GM19240 (cell line): ENCODE data around the gene GPR55.

Experiments
- DNase-seq: peaks from one replicate; pipeline ENCODE4 v3.0.0; 2011; ENCODE audit warnings: low spot score; ENCODE audit not compliant: insufficient read length

The GPR55 gene

DNA sequence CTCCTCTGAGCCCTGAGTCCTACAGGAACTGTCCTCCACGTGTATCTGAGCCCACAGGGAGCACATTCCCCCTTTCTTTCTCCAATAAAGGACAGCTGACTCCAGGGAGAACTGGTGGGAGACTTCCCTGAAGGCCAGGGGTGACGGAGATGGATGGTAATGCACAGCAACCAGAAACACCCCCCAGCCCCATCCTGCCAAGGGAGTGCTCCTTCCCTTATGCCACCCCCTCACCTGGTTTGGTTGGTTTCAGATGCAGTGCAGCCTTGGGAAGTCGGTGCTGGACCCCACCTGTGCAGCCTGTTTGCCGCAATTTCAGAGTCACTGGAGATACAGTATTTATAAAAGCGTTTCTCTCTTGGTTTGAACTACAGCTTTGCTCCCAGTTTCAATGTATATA, 24.0 kb downstream of the GPR55 start:
- no peak for DNase-seq

DNA sequence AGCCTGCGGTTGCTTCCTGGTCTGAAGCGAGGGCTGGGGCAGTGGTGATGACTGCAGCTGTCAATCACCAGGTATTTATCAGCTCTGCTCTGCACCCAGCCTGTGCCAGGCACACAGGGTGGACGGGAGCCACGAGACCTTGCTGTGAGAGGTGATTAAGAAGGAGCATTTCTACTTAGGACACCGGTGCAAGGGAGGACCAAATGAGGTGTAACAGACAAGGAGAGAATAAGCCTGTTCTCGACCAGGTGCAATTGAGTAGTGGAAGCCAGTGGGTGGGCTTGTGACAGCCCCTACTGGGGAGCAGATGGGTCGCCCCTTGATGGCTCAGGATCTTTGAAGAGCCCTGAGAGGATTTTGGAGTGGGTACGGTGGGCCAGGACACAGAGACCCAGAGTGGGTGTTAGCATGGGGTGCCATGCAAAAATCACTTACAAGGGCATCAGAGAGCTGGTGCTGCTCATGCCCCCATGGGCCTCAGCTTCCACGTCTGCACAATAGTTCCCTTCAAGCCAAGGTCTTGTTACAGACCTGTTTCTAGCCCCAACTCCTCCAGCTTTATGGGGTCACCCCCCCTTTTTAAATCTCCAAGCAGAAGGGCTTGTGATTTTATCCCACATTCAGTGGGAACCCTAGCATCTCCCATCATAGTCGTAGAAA, 24.6 kb downstream of the GPR55 start:
- DNase-seq: no peak

DNA sequence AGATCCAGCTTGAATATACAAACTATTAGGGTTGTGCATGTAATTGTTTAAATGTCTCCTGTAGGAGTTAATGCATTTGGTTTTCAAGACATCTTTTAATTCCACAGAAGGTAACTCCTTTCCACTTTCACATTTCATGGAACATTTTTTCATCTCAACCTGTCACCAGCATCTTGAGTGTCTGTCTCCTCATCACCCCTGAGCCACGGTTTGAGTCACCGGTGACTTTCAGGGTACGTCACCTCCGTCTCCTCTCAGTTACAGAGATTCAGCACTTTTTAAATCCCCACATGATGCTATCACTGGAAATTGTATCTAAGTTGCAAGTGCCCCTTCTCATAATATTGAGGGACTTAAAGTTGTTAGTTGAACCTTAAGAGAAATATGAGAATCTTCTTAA, 25.3 kb downstream of the GPR55 start:
- DNase-seq: no peak

- no peak for DNase-seq
Observed at GRCh38 chr2:230899287-230899686, 25.8 kb downstream of the GPR55 start.

DNA sequence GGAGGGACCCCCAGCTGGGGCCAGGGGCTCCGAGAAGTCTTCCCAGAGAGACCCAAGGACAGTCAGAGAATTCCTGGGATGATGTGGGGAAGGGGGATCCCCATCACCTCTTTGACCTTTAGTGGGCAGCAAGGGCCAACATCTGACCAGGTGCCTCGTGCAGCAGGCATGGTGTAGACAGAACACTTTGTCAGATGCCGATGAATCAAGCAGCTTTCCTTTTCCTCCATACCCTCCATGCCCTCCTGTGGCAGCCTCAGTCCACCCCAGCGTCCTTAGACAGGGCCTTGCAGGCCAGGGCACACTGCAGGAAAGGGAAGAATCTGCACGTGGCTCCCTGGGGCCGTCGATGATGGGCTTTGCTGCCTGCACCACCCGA, 26.3 kb downstream of the GPR55 start:
- no peak for DNase-seq

DNA sequence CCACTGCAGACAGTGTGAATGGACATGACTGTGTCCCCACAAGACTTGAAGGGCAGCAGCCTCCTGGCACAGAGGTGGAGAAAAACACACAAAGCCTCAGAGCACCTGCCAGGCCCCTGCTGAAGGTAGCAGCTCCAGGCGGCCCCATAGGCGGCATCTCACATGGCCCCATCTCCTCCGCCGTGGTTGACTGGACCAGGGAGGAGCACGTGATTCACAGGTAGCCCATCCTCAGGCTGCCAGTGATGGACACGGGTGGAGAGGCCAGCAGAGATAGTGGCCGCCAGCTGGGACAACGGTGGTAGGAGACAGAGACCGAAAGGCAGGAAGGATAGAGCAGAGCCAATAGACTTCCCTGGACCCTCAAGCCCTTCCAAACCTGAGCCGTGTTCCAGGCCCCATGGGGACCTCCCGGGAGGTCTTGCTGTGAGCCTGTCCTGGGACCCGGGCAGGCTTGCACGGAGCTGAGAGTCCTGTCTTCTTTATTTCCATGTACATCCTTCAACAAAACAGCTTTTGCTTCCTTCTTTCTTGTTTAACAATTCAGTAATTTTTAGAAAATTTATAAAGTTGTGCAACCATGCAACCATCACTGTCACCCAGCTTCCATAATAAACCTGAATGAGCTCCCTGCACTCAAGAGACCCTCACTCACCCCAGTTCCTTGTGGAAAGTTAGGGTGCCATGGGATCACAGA, 26.9 kb downstream of the GPR55 start:
- DNase-seq: no peak

DNA sequence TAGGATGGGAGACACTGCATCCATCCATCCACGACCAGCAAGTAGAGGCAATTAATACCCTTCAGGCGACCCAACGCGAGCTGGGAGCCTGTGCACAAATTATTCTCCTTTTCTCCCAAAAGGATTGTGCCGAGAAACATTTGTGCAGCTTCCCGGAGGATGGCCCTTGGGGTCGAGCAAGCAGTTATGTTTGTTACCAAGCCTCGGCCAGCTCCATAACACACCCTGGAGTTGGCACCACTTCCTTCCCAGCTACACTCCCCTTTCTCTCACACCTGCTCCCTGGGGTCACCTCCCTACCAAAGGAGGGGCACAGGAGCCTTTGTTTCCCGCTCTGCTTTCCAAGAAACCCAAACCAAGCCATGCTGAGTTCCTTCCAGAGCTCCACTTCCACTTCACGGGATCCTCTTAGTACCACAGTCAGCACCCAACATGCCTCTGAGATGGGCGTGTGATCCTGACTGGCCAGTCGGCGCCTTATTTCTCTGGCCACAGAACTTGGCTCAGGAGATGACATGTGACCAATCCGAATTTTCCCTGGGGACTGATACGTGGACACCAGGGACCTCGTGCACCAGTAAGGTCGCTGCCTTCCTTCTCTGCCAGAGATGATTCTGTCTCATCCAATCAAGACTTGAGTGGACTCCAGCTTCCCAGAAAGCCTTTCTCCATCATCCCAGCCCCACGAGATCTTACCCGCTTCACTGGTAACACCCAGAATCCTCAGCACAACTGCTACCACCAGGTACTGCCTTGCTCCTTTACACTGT, 28.5 kb downstream of the GPR55 start:
- DNase-seq: no peak

DNA sequence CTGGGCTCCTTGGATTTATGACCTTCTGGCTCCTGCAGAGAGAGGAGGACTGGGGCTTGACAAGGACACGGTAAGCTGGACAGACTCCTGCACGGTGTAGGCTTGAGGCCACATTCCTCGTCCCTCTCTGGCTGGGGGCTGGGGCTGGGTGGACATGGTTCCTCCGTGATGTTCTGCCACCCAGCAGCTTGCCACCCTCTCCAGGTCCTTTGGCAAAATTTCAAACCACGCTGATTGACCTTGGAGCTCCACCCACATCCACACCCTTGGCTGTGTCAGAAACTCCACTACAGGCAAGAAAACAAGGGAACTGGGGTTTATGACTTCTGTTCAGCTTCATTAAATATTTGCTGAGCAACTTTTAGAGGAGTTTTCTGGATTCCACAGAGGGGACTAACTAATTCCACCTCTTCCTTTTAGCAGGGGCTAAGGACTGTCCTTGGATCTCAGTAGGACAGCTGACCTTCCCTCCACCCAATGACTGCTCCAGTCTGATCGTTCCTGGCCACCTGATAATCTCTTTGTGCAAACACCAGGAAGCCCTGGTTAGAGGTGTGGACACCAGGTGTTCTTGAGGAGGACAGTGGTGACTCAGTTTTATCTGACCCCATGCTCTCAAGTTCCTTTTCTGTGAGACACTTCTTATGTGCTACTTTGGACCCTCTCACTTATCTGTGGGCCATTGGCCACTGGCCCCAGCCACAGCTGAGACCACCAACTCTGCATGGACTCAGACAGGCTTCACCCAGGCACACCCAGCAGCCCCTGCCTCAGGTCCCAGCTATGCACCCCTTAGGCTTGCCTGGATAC, 29.3 kb downstream of the GPR55 start:
- no peak for DNase-seq

- DNase-seq: no peak
Observed at GRCh38 chr2:230893841-230894781, 30.9 kb downstream of the GPR55 start.

GRCh38 chr2:230893338-230893737, 31.7 kb downstream of the GPR55 start:
- DNase-seq: peak; percentile 26

GRCh38 chr2:230891509-230891908, 33.5 kb downstream of the GPR55 start:
- DNase-seq: no peak

DNA sequence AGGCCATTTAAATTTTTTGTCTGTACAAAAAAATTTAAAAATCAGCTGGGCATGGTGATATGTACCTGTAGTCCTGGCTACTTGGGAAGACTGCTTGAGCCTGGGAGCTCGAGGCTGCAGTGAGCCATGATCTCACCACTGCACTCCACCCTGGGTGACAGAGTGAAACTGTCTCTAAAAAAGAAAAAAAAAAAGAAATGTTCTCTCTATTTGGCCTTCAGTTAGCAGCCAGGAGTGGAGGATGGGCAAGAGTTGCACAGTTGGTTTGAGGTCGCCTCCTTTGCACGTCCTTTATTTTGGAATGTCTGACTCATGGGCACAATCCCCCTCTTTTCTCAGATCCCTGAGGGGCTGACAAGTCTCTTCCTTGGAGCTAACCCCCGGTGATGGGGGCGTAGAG, 34.0 kb downstream of the GPR55 start:
- DNase-seq: no peak

DNA sequence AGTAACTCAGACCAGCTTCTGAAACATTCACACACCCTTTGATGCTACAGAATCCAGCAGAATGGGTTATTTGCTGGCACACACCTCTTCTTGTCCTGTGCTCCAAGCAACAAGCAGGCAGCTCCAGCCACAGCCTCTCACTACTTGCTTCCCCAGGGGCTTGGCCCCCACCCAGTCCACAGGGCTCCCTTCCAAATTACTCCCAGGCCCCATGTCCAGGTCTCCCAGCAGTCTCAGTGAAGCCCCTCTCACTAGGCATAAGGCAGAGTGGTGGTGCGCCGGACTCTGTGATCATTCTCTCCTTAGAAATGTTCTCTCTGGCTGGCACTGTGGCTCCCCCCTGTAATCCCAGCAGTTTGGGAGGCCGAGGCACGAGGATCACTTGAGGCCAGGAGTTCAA, 34.4 kb downstream of the GPR55 start:
- DNase-seq: no peak

DNA sequence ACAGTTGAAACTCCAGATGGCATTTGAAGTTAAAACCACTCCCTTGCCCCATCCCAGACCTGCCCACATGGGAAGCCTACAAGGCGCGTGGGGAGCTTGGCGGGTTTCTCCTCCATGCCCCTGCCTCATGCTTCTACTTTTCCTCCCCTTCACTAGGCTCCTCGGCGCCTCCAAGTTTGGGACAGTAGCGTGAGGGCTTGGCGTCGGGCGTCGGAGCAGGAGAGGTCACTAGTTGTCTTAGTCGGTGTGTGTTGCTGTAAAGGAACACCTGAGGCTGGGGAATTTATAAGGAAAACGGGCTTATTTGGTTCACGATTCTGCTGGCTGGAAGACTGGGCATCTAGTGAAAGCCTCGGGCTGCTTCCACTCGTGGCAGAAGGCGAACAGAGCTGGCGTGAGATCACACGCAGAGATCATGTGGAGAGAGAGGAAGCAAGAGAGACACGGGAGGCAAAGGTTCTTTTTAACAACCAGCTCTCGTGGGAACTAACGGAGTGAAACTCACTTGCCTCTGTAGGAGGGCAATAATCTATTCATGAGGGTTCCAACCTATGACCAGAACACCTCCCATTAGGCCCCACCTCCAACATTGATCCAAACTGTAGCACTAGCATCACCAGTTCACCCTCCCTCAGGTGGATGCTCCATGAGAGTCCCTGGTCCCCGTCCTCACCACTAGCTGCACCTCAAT, 35.0 kb downstream of the GPR55 start:
- DNase-seq: no peak

GRCh38 chr2:230888824-230889400, 36.1 kb downstream of the GPR55 start:
- no peak for DNase-seq

DNA sequence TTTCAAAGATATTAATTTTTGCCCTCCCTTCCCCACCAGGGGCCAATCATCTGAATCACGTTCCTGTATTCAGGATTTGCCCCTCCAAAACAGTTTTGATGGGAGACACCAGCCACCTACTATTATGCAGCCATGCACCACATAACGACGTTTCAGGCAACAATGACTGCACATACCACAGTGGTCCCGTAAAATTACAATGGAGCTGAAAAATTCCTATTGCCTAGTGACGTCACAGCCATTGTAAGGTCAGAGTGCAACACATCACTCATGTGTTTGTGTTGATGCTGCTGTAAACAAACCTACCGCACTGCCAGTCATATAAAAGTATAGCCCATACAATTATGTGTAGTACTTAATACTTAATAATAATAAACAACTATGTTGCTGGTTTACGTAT, 37.7 kb downstream of the GPR55 start:
- DNase-seq: no peak

- no peak for DNase-seq
Observed at GRCh38 chr2:230886671-230887071, 38.4 kb downstream of the GPR55 start.

- no peak for DNase-seq
Observed at GRCh38 chr2:230886206-230886605, 38.8 kb downstream of the GPR55 start.

- no peak for DNase-seq
Observed at GRCh38 chr2:230885463-230886130, 39.4 kb downstream of the GPR55 start.
